ENCODE measurements around the gene LGR5.

DNA sequence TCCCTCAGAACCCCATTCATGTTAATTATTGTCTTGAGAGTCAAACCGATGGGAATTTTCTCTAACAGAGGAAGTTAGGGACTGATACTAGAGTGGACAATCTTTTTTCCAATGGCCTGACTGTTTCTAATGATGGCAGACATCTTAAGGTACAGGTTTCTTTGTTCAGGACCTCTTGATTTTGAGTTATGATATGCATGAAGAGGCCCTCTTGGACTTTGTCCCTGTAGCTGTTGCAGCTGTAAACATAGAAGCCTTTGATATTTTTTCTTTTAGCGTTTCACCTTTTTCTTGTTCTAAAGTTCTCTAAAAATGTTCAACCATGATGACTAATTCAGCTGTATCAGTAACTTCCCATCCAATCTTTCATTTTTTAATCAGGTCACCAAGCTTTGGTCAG, 53.0 kb downstream of the LGR5 start:
- no peak for TF ChIP-seq CREB1 (IDR thresholded peaks at IDR 0.05; ENCODE audit: low read depth)
- TF ChIP-seq, protein P1, sequence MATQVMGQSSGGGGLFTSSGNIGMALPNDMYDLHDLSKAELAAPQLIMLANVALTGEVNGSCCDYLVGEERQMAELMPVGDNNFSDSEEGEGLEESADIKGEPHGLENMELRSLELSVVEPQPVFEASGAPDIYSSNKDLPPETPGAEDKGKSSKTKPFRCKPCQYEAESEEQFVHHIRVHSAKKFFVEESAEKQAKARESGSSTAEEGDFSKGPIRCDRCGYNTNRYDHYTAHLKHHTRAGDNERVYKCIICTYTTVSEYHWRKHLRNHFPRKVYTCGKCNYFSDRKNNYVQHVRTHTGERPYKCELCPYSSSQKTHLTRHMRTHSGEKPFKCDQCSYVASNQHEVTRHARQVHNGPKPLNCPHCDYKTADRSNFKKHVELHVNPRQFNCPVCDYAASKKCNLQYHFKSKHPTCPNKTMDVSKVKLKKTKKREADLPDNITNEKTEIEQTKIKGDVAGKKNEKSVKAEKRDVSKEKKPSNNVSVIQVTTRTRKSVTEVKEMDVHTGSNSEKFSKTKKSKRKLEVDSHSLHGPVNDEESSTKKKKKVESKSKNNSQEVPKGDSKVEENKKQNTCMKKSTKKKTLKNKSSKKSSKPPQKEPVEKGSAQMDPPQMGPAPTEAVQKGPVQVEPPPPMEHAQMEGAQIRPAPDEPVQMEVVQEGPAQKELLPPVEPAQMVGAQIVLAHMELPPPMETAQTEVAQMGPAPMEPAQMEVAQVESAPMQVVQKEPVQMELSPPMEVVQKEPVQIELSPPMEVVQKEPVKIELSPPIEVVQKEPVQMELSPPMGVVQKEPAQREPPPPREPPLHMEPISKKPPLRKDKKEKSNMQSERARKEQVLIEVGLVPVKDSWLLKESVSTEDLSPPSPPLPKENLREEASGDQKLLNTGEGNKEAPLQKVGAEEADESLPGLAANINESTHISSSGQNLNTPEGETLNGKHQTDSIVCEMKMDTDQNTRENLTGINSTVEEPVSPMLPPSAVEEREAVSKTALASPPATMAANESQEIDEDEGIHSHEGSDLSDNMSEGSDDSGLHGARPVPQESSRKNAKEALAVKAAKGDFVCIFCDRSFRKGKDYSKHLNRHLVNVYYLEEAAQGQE (IDR thresholded peaks at IDR 0.05; ENCODE audit: low read depth, low read length) = no peak
- TF ChIP-seq, protein P2, sequence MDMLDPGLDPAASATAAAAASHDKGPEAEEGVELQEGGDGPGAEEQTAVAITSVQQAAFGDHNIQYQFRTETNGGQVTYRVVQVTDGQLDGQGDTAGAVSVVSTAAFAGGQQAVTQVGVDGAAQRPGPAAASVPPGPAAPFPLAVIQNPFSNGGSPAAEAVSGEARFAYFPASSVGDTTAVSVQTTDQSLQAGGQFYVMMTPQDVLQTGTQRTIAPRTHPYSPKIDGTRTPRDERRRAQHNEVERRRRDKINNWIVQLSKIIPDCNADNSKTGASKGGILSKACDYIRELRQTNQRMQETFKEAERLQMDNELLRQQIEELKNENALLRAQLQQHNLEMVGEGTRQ (IDR thresholded peaks at IDR 0.05; ENCODE audit: borderline replicate concordance, low read depth, low read length) = no peak
- TF ChIP-seq POLR2A (IDR thresholded peaks at IDR 0.05; ENCODE audit: low read depth, low read length) = no peak
- TF ChIP-seq, protein P3, sequence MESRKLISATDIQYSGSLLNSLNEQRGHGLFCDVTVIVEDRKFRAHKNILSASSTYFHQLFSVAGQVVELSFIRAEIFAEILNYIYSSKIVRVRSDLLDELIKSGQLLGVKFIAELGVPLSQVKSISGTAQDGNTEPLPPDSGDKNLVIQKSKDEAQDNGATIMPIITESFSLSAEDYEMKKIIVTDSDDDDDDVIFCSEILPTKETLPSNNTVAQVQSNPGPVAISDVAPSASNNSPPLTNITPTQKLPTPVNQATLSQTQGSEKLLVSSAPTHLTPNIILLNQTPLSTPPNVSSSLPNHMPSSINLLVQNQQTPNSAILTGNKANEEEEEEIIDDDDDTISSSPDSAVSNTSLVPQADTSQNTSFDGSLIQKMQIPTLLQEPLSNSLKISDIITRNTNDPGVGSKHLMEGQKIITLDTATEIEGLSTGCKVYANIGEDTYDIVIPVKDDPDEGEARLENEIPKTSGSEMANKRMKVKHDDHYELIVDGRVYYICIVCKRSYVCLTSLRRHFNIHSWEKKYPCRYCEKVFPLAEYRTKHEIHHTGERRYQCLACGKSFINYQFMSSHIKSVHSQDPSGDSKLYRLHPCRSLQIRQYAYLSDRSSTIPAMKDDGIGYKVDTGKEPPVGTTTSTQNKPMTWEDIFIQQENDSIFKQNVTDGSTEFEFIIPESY (IDR thresholded peaks at IDR 0.05) = no peak
- TF ChIP-seq ATF2 (IDR thresholded peaks at IDR 0.05; ENCODE audit: low read length) = no peak
- TF ChIP-seq HDGF (IDR thresholded peaks at IDR 0.05) = no peak
- TF ChIP-seq EGR1 (IDR thresholded peaks at IDR 0.05; ENCODE audit: borderline replicate concordance in 1 of 2, low read depth in 2 of 2, low read length in 2 of 2) = no peak
- no peak for TF ChIP-seq YY1 (IDR thresholded peaks at IDR 0.05; ENCODE audit: low read depth, low read length)
- TF ChIP-seq, protein P4, sequence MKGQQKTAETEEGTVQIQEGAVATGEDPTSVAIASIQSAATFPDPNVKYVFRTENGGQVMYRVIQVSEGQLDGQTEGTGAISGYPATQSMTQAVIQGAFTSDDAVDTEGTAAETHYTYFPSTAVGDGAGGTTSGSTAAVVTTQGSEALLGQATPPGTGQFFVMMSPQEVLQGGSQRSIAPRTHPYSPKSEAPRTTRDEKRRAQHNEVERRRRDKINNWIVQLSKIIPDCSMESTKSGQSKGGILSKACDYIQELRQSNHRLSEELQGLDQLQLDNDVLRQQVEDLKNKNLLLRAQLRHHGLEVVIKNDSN (IDR thresholded peaks at IDR 0.05; ENCODE audit: borderline replicate concordance, extremely low read length, insufficient read depth, low read depth, low read length) = no peak

Data from GM12878 (cell line).